ENCODE data around the gene FAAH.
A peak's percentile ranks its signal among the peaks of the same experiment; 100 is the strongest.

Gene FAAH

GRCh38 chr1:46437723-46438122, 43.6 kb downstream of the FAAH start:
- no peak for DNase-seq (ENCODE audit: low read depth)
- TF ChIP-seq CTCF (IDR thresholded peaks at IDR 0.05; ENCODE audit: low read depth, low read length, missing control alignments) = no peak
- H3K4me3 ChIP-seq (ENCODE audit: low read depth, low read length) = no peak overlapping the region
- in situ Hi-C loops (cut with HindIII; ENCODE audit: low sequenced_read_pairs) = loop anchor here (10.0 kb wide), 1 partner anchor 67 kb away; no protein-coding TSS in a partner anchor

- no peak overlapping the region for H3K4me3 ChIP-seq (ENCODE audit: low read depth, low read length)
- DNase-seq (ENCODE audit: low read depth) = no peak
- TF ChIP-seq CTCF (IDR thresholded peaks at IDR 0.05; ENCODE audit: low read depth, low read length, missing control alignments) = no peak
- in situ Hi-C loops (cut with HindIII; ENCODE audit: low sequenced_read_pairs) = loop anchor here (10.0 kb wide), 1 partner anchor 66 kb away; no protein-coding TSS in a partner anchor
Observed at GRCh38 chr1:46438346-46438745, 44.2 kb downstream of the FAAH start.

GRCh38 chr1:46440478-46440877, 46.4 kb downstream of the FAAH start:
- in situ Hi-C loops (cut with HindIII; ENCODE audit: low sequenced_read_pairs) = loop anchor here (5.0 kb wide), 1 partner anchor 97 kb away; a partner anchor contains a TSS
- no peak for DNase-seq (ENCODE audit: low read depth)
- no peak for TF ChIP-seq CTCF (IDR thresholded peaks at IDR 0.05; ENCODE audit: low read depth, low read length, missing control alignments)
- H3K4me3 ChIP-seq (ENCODE audit: low read depth, low read length) = no peak overlapping the region

GRCh38 chr1:46442317-46443161, 48.4 kb downstream of the FAAH start:
- TF ChIP-seq CTCF (IDR thresholded peaks at IDR 0.05; ENCODE audit: low read depth, low read length, missing control alignments) = peak; percentile 87
- H3K4me3 ChIP-seq (ENCODE audit: low read depth, low read length) = peak overlapping the region; percentile 30
- DNase-seq (ENCODE audit: low read depth) = peak; percentile 37
- in situ Hi-C loops (cut with HindIII; ENCODE audit: low sequenced_read_pairs) = loop anchor here (5.0 kb wide), 1 partner anchor 95 kb away; a partner anchor contains a TSS

GRCh38 chr1:46444466-46444865, 50.3 kb downstream of the FAAH start:
- in situ Hi-C loops (cut with HindIII; ENCODE audit: low sequenced_read_pairs) = loop anchor here (5.0 kb wide), 1 partner anchor 93 kb away; a partner anchor contains a TSS
- no peak overlapping the region for H3K4me3 ChIP-seq (ENCODE audit: low read depth, low read length)
- TF ChIP-seq CTCF (IDR thresholded peaks at IDR 0.05; ENCODE audit: low read depth, low read length, missing control alignments) = no peak
- DNase-seq (ENCODE audit: low read depth) = no peak

GRCh38 chr1:46445773-46446256, 51.7 kb downstream of the FAAH start:
- no peak for DNase-seq (ENCODE audit: low read depth)
- peak; percentile 34 for TF ChIP-seq CTCF (IDR thresholded peaks at IDR 0.05; ENCODE audit: low read depth, low read length, missing control alignments)
- in situ Hi-C loops (cut with HindIII; ENCODE audit: low sequenced_read_pairs) = no loop called here
- no peak overlapping the region for H3K4me3 ChIP-seq (ENCODE audit: low read depth, low read length)
